ENCODE measurements around the gene AVEN.

DNA sequence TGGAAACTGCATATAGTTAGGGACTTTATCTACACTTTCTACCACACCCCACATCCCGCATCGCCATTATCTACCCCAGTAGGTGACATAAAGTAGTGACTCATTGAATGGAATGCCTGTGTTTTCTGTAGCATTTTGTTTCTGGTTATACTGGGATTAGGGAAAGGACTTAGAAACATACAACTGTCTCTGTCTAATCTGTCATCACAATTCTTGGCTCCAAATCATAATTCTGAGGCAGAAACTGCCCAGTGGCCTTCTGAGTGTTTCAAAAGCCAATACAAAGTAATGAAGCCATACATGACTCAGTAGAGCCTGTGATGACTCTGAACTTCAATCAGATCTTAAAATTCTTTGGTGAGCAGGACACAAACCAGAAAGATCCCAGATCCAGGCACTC, 186.4 kb downstream of the AVEN start:
- TF ChIP-seq POLR2A (IDR thresholded peaks at IDR 0.05; ENCODE audit: low read depth, low read length) (no peak), MXI1 (IDR thresholded peaks at IDR 0.05; ENCODE audit: borderline replicate concordance, low read depth, low read length) (no peak)
- TF ChIP-seq, protein P1, sequence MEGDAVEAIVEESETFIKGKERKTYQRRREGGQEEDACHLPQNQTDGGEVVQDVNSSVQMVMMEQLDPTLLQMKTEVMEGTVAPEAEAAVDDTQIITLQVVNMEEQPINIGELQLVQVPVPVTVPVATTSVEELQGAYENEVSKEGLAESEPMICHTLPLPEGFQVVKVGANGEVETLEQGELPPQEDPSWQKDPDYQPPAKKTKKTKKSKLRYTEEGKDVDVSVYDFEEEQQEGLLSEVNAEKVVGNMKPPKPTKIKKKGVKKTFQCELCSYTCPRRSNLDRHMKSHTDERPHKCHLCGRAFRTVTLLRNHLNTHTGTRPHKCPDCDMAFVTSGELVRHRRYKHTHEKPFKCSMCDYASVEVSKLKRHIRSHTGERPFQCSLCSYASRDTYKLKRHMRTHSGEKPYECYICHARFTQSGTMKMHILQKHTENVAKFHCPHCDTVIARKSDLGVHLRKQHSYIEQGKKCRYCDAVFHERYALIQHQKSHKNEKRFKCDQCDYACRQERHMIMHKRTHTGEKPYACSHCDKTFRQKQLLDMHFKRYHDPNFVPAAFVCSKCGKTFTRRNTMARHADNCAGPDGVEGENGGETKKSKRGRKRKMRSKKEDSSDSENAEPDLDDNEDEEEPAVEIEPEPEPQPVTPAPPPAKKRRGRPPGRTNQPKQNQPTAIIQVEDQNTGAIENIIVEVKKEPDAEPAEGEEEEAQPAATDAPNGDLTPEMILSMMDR (conservative IDR thresholded peaks at IDR 0.05; ENCODE audit: low read depth, low read length), result no peak
- TF ChIP-seq, protein P2, sequence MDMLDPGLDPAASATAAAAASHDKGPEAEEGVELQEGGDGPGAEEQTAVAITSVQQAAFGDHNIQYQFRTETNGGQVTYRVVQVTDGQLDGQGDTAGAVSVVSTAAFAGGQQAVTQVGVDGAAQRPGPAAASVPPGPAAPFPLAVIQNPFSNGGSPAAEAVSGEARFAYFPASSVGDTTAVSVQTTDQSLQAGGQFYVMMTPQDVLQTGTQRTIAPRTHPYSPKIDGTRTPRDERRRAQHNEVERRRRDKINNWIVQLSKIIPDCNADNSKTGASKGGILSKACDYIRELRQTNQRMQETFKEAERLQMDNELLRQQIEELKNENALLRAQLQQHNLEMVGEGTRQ (IDR thresholded peaks at IDR 0.05; ENCODE audit: low read depth, low read length), result no peak

Measured in IMR-90 (cell line).